COR-L47 (cell line): ENCODE measurements around the gene ANO4.

Experiments used
- DNase-seq: peaks from one replicate; lab custom pipeline; 2025; lab: John Stamatoyannopoulos, UW

ANO4 gene

GRCh38 chr12:100808777-100809176, 14.2 kb downstream of the ANO4 start:
- no peak for DNase-seq

- no peak for DNase-seq
These were observed 25.7 kb downstream of the ANO4 start for GRCh38 chr12:100820314-100820713.

DNA sequence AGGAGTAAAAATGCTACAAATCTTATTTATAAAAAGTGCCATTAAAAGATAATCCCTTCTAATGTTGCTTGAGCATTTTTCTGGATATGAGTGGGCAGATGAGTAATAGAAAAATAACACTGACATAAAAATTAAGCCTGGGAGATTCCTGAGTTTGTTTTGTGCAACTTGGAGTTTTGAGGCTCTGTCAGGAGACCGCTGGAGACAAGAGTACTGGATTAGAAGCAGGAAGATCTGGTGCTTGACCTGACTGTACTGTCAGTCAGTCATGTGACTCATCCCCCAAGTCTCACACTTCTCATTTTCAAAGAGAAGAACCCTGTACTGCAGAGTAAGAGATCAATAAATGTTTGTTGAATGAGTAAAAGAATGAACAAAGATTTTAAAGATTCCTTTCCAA, 29.4 kb downstream of the ANO4 start:
- no peak for DNase-seq

GRCh38 chr12:100824476-100824875, 29.9 kb downstream of the ANO4 start:
- DNase-seq, result no peak

GRCh38 chr12:100826323-100826722, 31.7 kb downstream of the ANO4 start:
- DNase-seq, result no peak

GRCh38 chr12:100827901-100828520, 33.4 kb downstream of the ANO4 start:
- DNase-seq, result peak; percentile 59

DNA sequence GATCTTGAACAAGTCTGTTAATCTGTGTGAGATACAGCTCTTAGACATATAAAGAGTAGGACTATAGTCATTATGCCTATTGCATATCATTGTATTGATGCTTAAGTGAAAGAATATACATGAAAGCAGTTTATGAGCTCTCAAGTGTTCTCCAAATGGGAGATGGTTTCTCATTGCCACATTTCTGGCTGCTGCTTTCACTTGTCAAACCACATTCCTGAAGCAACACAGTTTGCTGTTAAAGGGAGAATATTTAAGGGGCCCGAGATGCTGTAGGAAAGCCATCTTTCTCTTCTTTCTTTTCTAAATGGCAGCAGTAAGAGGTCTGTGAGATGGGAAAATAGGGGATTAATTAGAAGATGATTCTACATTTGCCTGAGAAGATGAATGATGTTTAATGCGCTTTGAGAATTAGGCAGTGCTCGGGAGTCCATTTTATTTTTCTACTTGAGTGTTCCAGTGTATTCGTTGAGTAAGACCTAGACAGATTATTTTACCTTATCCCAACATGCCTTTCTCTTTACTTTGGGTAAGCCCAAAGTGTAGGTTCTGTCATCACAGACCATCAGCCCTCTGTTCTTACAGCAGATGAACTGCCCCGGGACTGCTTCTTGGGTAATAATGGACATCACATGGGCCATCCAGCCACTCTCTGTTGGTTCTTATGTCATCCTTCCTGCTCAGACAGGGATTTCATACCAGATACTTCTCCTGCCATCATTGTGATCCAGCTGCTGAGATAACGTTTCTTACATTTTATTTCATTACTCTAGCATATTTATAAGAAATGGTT, 35.6 kb downstream of the ANO4 start:
- no peak for DNase-seq

- DNase-seq, result no peak
These were observed 38.7 kb downstream of the ANO4 start for GRCh38 chr12:100833282-100833681.

DNA sequence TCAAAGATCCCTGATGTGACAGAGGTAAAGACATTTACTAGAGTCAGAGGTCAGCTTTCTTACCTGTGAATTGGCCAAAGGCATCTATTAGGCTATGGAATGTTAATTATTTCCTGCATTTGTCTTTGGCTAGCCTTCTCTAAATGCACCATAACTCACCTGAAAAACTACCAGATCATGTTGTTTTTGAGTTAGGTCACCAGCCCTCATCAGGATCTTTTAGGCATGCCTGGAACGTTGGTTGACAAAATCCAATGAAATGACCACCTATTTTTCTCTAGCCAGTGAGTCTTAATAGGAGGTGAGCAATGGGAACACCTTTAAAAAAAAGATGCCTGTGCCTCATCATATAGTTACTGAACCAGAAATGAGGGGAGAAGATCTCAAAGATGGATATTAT, 46.2 kb downstream of the ANO4 start:
- DNase-seq, result no peak

DNA sequence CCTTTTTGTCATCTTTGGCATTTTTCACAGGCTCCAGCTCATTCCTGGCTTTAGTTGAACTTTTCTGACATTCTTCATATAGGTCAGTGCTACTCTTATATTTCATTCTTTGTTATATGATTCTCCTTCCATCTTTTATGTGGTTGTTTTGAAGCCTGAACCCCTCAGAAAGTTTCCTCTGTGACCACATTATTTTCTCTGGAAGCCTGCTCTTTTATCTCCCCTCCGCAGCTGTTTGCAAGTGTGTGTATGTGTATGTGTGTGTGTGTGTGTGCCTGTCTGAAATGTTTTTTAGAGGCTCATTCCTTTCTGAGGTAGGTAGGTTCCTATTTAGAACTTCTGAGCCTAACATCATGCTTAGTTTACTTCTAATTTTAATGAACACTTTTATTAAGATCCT, 47.6 kb downstream of the ANO4 start:
- DNase-seq, result no peak

GRCh38 chr12:100843061-100843460, 48.5 kb downstream of the ANO4 start:
- no peak for DNase-seq

DNA sequence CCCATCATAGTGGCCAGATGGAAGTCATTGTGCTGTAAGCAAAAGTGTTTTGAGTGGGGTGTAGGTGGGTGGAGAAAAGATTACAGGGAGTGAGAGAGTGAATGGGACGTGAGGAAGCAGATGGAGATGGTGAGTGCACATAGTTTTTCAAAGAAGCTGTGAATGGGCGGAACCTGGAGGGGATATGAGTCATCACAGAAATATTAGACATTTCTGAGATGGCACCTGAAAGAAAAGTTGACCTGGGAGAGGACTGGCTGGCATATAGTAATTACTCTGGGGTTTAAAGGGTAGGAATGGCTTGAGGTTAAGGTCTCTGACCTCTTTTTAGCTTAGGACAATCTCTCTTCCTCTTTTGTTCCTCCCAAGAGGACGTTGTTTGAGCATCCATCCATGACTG, 50.5 kb downstream of the ANO4 start:
- DNase-seq, result no peak

DNA sequence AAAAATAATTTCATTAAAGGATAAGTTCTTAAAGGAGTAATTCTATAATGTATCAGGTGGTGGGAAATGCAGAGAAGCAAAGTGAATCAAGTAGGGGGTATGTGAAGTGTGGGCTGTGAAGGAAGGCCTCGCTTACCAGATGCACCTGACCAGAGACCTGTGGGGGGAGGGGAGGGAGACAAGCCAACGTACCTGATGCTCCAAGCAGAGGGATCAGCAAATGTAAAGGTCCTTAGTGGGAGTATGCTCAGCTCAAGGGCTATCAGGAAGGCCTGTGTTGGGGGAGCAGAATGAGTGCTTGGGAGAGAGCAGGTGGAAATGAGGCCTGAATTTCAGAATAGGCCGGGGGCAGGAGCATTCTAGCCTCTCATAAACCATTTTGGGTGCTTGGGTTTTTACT, 57.1 kb downstream of the ANO4 start:
- DNase-seq, result no peak

- DNase-seq, result no peak
These were observed 62.8 kb downstream of the ANO4 start for GRCh38 chr12:100857418-100857817.

- DNase-seq, result no peak
These were observed 63.4 kb downstream of the ANO4 start for GRCh38 chr12:100857971-100858370.

GRCh38 chr12:100858656-100859055, 64.1 kb downstream of the ANO4 start:
- no peak for DNase-seq

- no peak for DNase-seq
These were observed 64.6 kb downstream of the ANO4 start for GRCh38 chr12:100859063-100859627.

DNA sequence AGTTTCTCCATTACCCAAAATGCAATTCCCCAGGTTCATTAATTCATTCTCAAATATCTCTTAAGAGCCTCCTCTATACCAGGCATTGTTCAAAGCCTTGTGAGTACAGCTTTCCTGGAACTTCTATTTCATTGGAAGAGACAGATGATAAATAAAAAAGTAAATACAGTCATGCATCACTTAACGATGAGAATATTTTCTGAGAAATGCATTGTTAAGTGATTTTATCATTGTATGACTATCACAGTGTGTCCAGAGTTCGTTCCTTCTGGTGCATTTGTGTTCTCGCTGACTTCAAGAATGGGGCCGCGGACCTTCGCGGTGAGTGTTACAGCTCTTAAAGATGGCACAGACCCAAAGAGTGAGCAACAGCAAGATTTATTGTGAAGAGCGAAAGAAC, 66.0 kb downstream of the ANO4 start:
- DNase-seq, result no peak

DNA sequence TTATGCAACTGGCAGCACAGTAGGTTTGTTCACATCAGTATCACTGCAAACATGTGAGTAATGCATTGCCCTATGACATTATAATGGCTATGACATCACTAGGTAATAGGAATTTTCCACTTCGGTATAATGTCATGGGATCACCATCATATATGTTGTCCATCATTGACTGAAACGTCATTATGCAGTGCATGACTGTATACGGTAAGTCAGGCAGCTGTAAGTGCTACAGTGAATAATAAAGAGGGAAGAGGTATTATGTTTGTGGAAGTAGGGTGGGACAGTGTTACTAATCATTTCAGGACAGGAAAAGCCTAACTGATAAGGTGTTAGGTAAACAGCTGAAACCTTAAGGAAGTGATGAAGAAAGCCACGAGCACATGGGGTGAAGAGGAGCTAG, 68.1 kb downstream of the ANO4 start:
- DNase-seq, result no peak

DNA sequence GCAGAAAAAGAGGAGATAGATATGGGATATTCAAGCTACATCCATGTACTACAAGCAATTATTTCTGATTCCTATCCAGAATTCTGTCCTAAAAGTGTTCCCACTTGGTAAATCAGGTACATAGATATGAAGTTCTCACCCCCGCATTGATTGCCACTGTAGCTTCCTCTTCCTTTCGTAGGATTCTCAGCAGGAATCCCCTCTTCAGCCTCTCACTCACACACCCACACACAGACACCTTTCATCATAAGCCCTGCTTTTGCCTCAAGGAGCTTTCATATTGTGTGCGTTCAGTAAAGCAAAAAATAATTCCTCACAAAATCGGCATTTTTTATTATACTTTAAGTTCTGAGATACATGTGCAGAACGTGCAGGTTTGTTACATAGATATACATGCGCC, 69.8 kb downstream of the ANO4 start:
- DNase-seq, result no peak

- DNase-seq, result no peak
These were observed 73.2 kb downstream of the ANO4 start for GRCh38 chr12:100867639-100868393.

DNA sequence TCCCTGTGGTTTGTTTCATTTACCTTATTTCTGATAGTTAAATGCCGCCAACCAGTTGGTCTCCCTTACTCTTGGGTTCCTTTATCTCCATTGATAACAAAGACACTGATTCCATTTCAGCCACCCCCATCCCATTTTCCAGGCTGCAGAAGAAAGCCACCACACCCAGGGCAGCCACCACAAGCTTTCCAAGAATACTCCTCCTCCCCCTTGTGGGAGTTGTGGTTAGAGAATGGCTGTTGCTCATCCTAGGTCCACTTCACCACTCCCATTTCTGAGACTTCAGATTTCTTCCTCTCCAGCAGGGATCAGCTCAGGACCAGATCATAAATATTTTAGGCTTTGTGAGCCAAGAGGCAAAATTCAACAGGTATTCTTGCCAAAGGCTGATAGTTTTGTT, 73.9 kb downstream of the ANO4 start:
- no peak for DNase-seq

DNA sequence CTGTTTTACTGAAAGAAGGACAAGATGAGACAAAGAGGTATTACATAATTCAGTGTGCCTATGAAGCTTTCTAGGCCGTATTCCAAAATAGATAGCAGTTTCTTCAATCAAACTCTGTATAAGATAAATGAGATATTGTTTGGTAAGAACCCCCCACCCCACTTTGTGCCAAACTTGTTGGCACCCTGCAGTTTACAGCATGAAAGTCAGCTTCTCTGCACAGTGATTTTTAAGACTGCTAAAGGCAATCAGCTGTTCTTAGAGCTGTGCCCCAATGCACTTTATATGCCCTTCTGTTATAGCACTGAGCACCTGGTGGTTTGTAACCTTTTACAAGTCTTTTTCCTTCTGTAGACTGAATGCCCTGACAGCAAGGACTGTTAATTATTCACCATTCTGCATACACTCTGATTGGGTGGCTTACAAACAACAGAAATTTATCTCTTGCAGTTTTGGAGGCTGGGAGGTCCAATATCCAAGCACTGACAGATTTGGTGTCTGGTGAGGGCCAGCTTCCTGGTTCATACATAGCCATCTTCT, 76.7 kb downstream of the ANO4 start:
- DNase-seq, result no peak
